Neutrophil (primary cell): ENCODE results near the gene PLEKHA6.

Experiments used
- H3K27ac ChIP-seq: fragments of 200-600 bp; sonication (generic); 2 replicates; pipeline ENCODE4 v1.5.1; 2016; ENCODE audit warnings: mild to moderate bottlenecking, moderate library complexity
- H3K27me3 ChIP-seq: fragments of 200-600 bp; sonication (generic); 2 replicates; pipeline ENCODE4 v1.6.0; 2016; ENCODE audit warnings: mild to moderate bottlenecking
- H3K36me3 ChIP-seq: fragments of 200-600 bp; sonication (generic); 2 replicates; pipeline ENCODE4 v1.5.1; 2017
- H3K4me1 ChIP-seq, 2 experiments: fragments of 200-600 bp in 1 of 2; sonication (generic) in 1 of 2; 1 replicate in 1 of 2; 2 replicates in 1 of 2; pipeline versions ENCODE4 v1.5.1 to v1.6.1; 2013 to 2016; ENCODE audit warnings: low read depth in 1 of 2, low read length in 1 of 2, mild to moderate bottlenecking in 1 of 2, moderate library complexity in 1 of 2; ENCODE audit not compliant: control insufficient read depth in 1 of 2, insufficient read depth in 1 of 2
- H3K4me3 ChIP-seq, 2 experiments: fragments of 200-600 bp in 1 of 2; sonication (generic) in 1 of 2; 1 replicate in 1 of 2; 2 replicates in 1 of 2; pipeline ENCODE4 v1.5.1; 2013 to 2016; ENCODE audit warnings: low read depth in 1 of 2, low read length in 1 of 2, mild to moderate bottlenecking in 1 of 2, moderate library complexity in 1 of 2
- H3K9me3 ChIP-seq: fragments of 200-600 bp; sonication (generic); 2 replicates; pipeline ENCODE4 v1.5.1; 2016
- TF ChIP-seq, protein P1 (sequence below): fragments of 200-600 bp; sonication (generic); IDR thresholded peaks from 2 replicates; pipeline ENCODE4 v1.5.1; 2016; ENCODE audit warnings: antibody characterized with exemption

Gene PLEKHA6

DNA sequence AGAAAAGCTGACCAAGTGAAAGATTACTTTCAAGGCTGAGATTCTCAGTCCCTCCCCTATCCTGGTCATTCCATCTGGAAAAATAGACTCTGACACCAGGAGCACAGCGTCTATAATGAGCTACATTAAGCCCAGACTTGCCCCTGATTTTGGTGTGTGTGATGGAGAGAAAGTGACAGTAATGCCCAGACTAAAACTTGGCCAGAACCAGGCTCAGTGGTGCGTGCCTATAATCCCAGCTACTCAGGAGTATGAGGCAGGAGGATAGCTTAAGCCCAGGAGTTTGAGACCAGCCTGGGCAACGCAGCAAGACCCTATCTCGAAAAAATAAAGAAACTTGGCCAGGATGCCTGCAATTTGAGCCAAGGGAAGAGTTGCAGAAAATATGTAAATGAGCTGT is 15.9 kb downstream of the PLEKHA6 start:
- no peak overlapping the region for H3K27ac ChIP-seq
- H3K36me3 ChIP-seq, result no peaks in the 10 kb centered on the region
- no peak overlapping the region for H3K4me3 ChIP-seq
- H3K4me1 ChIP-seq, result no peaks in the 10 kb centered on the region
- TF ChIP-seq, protein P1, sequence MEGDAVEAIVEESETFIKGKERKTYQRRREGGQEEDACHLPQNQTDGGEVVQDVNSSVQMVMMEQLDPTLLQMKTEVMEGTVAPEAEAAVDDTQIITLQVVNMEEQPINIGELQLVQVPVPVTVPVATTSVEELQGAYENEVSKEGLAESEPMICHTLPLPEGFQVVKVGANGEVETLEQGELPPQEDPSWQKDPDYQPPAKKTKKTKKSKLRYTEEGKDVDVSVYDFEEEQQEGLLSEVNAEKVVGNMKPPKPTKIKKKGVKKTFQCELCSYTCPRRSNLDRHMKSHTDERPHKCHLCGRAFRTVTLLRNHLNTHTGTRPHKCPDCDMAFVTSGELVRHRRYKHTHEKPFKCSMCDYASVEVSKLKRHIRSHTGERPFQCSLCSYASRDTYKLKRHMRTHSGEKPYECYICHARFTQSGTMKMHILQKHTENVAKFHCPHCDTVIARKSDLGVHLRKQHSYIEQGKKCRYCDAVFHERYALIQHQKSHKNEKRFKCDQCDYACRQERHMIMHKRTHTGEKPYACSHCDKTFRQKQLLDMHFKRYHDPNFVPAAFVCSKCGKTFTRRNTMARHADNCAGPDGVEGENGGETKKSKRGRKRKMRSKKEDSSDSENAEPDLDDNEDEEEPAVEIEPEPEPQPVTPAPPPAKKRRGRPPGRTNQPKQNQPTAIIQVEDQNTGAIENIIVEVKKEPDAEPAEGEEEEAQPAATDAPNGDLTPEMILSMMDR, result no peak
- no peaks in the 10 kb centered on the region for H3K9me3 ChIP-seq
- peaks cover 2% of the 10 kb centered on the region for H3K27me3 ChIP-seq

DNA sequence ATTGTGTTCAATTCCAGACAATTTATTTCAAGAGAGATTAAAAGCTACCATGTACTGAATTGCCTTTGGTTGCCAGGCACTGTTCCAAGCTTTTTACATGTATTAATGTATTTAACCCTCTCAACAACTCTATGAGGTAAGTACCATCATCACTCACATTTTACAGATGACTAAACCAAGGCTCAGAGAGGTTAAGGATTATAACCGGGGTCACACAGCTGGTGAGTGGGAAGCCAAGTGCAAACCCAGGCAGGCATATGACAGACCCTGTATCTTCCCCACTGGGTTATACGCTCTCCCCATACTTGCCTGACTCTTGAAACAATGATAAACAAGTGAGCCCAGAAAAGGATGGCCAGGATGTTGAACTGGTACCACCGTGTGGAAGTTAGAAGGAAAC is 16.5 kb downstream of the PLEKHA6 start:
- TF ChIP-seq, protein P1, result no peak
- no peak overlapping the region for H3K4me3 ChIP-seq
- no peak overlapping the region for H3K27ac ChIP-seq
- no peaks in the 10 kb centered on the region for H3K4me1 ChIP-seq
- no peaks in the 10 kb centered on the region for H3K27me3 ChIP-seq
- H3K36me3 ChIP-seq, result no peaks in the 10 kb centered on the region
- H3K9me3 ChIP-seq, result no peaks in the 10 kb centered on the region

DNA sequence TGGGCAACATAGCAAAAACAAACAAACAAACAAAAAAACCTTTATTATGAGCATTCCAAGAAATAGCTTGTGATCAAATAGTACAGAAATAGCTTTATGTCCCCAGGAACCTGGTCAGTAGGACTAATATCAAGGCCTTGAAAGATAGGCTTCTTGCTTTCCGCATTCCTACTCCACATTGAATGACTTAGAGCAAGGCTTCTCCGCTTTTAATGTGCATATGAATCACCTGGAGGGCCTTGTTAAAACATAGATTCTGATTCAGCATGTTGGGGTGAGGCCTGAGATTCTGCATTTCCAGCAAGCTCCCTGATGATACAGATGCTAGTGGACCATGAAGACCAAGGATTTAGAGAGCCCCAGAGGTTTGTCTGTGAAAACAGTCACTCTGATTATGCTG is 17.4 kb downstream of the PLEKHA6 start:
- H3K4me3 ChIP-seq, result no peak overlapping the region
- no peak overlapping the region for H3K27ac ChIP-seq
- H3K27me3 ChIP-seq, result no peaks in the 10 kb centered on the region
- no peaks in the 10 kb centered on the region for H3K4me1 ChIP-seq
- H3K9me3 ChIP-seq, result no peaks in the 10 kb centered on the region
- H3K36me3 ChIP-seq, result no peaks in the 10 kb centered on the region
- TF ChIP-seq, protein P1, result no peak

DNA sequence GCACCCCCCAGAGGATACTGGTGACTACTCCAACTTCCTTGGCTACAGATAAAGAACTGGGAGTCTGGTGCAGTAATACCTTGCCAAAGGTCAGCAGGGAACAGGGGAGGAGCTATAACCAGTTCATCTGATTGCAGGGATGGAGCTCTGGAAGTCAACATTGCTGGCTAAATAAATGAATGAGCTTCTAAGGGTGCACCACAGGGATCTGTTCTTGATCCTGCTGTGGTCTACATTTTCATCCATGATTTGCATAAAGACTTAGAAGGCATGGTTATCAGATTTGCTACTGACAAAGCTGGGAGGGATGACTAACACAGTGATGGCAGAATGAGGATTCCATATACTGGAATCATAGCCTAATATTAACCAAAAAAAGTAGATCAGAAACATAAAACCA is 18.3 kb downstream of the PLEKHA6 start:
- no peaks in the 10 kb centered on the region for H3K9me3 ChIP-seq
- no peaks in the 10 kb centered on the region for H3K4me1 ChIP-seq
- no peaks in the 10 kb centered on the region for H3K36me3 ChIP-seq
- no peak overlapping the region for H3K4me3 ChIP-seq
- H3K27me3 ChIP-seq, result no peaks in the 10 kb centered on the region
- H3K27ac ChIP-seq, result no peak overlapping the region
- TF ChIP-seq, protein P1, result no peak

- TF ChIP-seq, protein P1, result no peak
- Histone ChIP-seq H3K4me3 (no peak overlapping the region), H3K4me1 (no peaks in the 10 kb centered on the region), H3K36me3 (no peaks in the 10 kb centered on the region), H3K9me3 (no peaks in the 10 kb centered on the region), H3K27ac (no peak overlapping the region), H3K27me3 (no peaks in the 10 kb centered on the region)
Measured at GRCh38 chr1:204340081-204340889, 19.4 kb downstream of the PLEKHA6 start.
